ENCODE results near the gene ASB3.

- TF ChIP-seq, protein P1, sequence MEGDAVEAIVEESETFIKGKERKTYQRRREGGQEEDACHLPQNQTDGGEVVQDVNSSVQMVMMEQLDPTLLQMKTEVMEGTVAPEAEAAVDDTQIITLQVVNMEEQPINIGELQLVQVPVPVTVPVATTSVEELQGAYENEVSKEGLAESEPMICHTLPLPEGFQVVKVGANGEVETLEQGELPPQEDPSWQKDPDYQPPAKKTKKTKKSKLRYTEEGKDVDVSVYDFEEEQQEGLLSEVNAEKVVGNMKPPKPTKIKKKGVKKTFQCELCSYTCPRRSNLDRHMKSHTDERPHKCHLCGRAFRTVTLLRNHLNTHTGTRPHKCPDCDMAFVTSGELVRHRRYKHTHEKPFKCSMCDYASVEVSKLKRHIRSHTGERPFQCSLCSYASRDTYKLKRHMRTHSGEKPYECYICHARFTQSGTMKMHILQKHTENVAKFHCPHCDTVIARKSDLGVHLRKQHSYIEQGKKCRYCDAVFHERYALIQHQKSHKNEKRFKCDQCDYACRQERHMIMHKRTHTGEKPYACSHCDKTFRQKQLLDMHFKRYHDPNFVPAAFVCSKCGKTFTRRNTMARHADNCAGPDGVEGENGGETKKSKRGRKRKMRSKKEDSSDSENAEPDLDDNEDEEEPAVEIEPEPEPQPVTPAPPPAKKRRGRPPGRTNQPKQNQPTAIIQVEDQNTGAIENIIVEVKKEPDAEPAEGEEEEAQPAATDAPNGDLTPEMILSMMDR (IDR thresholded peaks at IDR 0.05): no peak
- TF ChIP-seq POLR2A (IDR thresholded peaks at IDR 0.05): no peak
Observed at GRCh38 chr2:53672881-53673522, 113.8 kb downstream of the ASB3 start.
